CD4-positive, alpha-beta T cell treated with Interferon gamma for 1 hour (primary cell): ENCODE results near the gene SLC48A1.

Source experiments
- DNase-seq: peaks from one replicate; pipeline ENCODE4 v3.0.0-alpha.2; 2020

Gene SLC48A1

DNA sequence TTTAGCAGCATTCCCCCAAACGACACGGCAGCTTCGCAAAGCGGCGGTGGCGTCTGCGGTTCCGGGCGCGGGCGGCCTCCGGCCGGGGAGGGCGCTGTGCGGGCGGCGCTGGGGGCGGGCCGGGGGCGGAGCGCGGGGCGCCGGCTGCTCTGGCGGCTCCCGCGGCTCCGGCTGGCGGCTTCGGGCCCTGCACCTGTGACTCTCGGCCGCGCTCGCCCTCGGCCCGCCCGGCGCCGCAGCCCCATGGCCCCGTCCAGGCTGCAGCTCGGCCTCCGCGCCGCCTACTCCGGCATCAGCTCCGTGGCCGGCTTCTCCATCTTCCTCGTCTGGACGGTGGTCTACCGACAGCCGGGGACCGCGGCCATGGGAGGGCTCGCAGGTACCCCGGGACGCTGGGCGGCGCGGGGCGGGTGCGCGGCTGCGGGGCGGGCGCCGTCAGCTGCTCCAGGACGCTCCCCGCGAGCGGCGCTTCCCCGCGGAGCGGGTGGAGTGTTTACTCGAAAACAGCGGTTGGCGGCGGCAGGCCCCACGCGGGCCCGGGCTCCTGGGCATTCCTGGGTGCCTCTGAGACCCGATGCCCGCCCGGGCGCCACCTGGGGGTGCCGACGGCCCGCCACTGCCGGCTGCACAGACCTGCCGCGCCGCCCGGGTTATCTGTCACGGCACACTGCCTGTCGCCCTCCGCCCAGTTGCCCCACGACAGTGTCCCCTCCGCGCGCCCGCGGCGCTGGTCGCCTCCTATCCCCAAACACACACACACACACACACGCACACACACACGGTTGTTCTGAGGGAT is at the start of gene SLC48A1:
Gene SLC48A1, plus strand, starts transcription at position 177 of the 796 bp plus-strand sequence. Its CDS starts 67 bp downstream, at position 244.
- peak; percentile 75 for DNase-seq

DNA sequence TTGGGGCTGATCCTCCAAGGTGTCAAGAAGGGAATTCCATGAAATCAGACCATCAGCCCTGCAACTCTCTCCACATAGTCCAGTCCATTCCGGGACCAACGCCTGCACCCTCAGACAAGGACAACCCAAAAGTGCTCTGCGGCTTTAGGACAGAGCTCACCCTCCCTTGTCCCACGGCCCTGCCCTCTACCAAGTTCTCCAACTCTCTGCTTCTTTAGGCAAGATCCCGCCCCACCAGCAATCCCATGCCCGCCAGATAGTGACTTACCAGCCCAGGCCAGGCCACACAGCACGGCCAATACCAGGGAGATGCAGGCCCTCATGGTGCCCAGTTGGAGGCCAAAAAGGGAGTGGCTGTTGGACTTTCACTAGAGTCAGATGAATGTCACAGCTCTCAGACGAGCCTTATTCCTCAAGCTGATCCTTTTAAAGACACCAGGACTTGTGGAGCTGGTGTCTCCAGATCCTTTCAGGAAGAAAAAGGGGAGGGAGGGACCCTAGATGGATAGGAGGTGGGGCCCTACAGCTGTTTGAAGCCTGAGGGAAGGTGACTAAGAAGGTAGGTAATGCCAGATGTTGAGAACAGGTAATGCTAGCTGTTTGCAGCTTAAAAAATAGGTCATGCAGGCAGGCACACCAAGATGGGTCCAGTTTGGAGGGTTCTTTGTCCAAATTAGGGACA is 47.8 kb upstream of the SLC48A1 start, which contains the start of gene ENDOU:
Gene ENDOU, minus strand, starts transcription at position 400 of the 682 bp plus-strand sequence. Its CDS starts 77 bp downstream, at position 323.
- DNase-seq = no peak

DNA sequence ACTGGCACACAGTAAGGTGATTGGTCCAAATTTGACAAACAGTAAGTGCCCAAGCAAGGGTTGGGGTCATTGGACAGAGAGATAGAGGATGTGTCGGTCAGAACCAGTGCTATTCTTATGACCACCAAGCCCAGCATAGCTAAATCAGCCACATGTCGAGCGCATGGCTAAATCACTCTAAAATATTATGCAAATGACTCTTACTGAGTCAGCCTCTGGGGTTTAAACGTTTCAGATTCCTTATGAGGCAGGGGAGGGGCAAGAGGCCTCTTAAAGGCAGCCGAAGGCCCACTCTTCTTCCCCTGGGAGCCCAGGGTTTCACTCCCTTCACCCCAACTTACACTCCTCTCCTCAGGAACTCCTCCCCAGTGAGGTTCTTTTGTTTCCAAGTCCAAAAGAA is 47.1 kb upstream of the SLC48A1 start:
- no peak for DNase-seq

DNA sequence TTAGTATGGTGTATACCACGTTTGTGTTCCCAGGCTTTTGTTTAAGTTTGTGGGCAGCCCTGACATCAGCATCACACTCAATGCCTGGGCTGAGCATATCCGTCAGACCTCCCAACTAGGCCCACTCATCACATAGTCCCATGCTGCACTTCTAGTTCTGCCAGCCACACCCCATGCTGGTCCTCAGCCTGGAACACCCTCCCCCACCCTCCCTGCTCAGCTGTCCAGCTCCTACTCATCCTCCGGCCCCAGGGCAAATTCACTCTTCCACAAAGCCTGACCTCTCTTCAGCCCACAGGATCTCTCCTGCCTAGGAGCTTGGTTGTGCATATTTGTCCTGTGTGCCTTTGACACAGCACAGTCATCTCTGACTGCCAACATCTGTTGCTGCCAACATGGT is 43.8 kb upstream of the SLC48A1 start:
- no peak for DNase-seq

DNA sequence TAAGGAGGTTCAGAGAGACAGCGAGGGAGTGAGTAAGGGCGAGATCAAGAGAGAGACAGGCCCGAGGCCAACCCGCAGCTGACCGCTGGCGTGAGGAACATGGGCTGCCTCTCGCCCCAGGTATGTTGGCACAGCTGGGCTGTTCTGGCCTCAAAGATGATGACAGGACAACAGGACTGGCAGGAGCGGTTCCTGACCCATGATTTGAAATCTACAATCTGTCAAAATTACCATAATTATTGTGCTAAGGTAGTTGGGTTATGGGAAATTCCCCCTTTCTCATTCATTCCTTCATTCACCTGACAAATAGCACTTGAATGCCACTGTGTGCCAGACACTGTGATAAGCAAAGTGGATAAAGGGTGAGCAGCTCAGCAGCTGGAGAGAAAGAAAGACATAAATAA is 42.7 kb upstream of the SLC48A1 start:
- DNase-seq = no peak

DNA sequence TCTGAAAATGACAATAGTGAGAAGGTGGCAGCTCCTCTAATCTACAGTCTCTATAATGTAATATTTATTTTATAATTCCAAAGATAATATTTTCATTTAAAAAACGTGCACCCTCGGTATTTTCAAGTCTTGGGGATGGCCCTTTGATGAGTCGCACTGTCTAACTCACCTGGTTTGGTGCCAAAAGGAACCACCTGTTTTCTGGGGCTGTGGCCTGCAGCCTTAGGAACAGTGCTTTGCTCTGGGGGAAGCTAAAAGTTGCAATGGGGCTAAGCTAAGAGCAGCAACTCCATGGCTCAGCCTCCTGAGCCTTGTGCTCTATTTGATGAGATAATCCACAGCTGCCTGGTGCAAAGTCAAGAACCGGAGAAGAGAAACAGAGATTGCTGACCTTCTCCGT is 41.3 kb upstream of the SLC48A1 start:
- no peak for DNase-seq

DNA sequence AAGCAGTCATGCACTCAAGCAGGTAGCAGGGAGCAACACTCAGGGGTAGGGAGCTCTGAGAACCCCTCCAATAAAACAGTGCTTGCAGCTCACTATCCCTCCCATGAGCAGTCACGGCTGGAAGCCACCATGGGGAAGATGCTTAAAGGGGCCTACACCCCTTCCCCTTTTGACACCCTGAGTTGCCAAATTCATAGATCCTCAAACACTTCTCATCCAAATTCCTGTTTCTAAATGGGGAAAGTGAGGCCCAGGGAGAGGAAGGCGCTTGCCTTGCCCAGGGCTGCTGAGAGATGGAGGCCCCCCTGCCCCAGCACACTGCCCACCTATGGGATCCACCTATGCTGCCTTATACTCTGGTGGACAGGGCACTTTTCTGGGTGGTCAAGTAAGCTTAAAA is 40.5 kb upstream of the SLC48A1 start:
- no peak for DNase-seq

DNA sequence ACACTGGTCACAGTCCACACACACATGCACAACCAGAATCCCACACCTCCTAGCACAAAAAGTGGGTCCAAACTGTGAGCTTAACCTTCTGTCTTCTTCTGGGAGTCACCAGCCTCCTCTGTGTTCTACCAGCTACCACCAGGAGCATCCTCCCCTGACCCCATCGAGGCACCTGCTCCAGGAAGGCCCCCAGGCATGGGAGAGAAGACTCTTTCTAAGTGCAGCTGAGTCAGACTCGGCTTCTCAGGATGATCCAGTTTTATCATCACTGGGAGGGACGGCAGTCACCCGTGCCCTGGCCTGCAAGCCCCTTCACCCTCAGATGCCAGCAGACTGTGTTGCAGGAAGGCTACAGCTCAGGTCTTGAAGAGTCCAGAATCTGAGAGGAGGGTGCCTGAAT is 39.9 kb upstream of the SLC48A1 start:
- no peak for DNase-seq

DNA sequence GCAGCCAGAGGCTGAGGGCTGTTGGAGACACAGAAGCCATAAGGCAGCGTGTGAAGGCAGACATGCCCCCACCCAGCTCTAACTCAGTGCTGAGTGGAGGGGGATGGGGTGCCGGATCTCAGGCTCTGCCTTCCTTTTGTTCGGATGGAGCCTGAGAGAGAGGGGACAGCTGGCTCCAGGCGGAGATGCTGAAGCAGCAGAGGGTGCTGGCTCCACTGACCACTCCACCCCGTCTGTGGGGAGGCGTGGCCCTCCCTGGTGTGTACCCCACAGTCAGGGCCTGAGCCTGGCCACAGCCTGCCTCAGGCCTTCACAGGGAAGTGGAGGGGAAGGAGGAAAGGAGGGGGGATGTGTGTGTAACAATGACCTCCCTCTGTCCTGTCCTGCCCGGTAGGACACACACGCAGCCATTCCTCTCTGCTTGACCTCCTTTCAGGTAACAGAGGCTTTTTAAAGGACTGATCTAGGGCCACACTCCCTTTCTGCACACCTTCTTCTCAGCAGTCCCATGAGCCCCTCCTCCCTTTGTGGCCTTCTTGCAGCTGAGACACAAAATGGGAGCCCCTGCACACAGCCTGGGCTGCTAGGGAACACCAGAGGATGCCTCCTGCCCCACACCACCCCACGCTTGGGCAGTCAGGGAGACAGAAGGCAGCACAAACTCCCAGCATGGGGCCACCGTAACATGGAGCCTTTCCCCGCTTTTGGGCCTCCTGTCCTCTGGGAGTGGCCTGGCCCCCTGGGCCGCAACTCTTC is 38.1 kb upstream of the SLC48A1 start:
- DNase-seq = no peak

DNA sequence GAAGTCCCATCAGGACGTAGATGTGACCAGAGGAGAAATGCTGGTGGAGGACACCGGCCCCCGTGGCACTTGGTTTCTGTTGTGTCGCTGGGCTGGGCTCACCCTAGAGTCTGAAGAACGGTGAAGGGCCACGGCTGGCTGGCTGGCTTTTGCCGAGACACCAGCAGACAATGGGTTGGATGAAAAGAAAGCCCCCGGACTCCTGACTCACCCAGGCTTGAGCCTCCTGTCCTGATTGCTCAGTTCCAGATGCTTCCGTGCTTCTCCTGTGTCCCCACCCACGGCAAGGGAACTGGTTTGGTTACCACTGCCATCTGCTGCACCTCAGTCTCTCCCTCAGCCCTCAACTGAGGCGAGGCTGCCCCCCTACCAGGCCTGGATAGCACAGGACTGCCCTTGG is 37.4 kb upstream of the SLC48A1 start:
- no peak for DNase-seq

DNA sequence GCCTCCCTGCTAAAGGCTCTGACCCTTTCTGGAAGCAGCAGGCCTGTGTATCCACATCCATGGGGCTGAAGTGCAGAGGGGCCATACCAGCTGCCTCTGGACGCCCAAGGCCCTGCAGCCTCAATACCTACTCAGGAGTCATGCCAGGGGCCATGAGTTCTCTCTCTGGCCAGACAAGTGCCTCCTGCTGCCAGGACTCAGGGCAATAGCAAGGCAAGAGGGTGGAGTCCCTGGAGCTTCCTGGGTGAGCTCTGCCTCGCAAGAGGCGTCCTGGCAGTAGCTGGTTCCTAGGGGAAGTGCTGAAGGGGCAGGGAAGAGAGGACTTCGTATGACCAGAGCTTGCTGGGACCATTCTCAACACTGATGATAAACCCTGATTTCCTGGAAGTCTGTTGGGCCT is 36.8 kb upstream of the SLC48A1 start:
- DNase-seq = no peak

DNA sequence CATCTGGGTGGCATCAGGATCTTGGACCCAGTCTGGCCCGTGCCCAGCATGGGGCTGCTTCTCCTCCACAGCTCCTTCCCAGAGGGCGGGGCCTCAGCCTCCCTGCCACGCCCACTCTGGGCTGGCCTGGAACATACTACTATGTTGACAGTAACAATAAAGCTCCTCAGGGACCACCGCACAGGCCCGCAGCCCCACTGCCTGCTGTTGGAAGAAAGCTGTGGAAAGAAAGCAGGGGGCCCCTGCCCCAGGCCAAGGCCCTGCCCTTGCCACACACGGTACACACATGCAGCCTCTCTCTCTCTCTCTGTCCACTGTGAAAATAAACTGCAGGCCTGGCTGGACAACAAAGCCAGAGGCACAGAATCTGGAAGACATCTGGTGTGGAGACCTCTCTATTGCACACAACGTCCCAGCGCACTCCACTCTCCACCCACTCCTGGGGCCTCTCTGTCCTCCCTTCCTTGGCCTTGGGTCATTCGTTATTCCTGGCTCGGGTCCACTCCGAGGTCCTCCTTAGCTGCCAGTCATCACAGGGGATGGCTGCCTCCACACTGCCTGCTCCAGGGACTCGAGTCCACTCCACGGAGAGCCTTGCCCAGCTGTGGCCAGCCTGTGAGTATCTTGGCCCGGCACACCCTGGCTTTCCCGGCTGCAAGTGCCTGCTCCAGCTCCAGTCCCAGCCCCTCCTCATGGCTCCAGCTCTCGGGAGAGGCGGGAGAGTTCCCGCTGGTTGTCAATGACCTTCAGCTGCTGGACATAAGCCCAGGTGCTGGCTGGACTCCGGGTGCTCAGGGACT is 36.0 kb upstream of the SLC48A1 start:
- DNase-seq = no peak

DNA sequence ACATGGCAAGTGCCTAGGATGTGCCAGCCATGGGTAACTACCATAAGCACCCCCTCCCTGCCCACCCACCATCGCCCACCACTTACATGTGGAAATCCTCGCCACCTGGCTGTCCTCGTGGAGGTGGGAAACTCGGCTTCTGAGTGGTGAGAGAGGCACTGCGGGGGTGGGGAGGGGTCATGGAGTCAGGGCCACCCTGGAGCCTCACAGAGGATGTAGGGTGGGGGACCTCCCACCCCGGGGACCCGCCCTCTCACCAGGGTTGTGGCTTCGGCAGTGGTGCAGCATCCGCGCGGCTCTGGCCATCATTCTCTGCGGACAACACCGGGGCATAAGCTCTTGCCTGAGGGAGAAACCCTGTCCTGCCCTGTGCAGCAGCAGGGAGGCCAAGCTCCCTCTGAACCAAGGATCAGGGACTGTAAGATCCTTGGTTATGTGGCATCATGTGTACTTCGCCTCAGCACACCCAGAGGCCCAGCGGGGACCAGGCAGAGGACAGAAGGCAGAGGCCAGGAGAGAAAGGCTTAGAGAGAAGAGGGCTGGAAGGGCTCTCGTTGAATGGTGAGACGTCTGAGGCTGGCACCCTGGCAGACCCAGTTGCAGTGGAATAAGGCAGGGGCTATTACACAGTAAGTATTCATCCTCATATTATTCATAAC is 35.0 kb upstream of the SLC48A1 start:
- no peak for DNase-seq

DNA sequence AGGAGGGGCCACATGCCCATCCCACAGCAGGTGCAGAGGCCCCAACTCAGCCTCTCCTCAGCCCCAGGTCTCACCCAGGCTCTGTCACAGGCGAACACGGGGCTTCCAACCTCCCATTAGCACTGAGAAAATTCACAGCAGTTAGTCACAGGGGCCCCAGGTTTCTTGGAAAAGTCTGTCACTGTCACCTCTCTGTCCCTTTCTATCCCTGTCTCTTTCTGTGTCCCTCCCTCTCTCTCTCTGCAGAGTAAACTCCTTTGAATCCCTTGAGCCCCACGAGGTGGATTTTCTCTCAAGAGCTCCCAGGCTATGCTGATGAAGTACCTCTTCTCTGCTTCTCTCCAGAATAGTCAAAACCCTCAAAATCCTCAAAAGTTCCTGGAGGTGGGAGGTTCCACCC is 33.7 kb upstream of the SLC48A1 start:
- no peak for DNase-seq

DNA sequence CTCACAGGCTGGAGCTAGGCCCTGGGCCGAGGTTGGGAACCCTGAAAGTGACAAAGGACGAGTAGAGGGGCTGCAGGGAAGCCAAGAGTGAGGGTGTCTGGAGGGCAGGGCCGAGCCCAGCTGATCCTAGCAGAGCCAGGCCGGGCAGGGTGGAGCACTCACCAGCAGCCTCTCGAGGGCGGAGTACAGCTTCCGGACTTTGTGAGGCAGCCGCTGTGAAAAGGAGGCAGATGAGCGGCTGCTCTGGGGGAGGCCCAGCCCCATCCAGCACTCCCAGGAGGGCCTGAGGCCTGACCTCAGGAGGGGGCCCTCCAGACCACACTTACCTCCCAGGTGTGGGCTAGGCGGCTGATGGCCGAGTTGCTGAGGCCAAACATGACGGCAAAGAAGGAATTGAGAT is 33.1 kb upstream of the SLC48A1 start:
- DNase-seq = no peak

DNA sequence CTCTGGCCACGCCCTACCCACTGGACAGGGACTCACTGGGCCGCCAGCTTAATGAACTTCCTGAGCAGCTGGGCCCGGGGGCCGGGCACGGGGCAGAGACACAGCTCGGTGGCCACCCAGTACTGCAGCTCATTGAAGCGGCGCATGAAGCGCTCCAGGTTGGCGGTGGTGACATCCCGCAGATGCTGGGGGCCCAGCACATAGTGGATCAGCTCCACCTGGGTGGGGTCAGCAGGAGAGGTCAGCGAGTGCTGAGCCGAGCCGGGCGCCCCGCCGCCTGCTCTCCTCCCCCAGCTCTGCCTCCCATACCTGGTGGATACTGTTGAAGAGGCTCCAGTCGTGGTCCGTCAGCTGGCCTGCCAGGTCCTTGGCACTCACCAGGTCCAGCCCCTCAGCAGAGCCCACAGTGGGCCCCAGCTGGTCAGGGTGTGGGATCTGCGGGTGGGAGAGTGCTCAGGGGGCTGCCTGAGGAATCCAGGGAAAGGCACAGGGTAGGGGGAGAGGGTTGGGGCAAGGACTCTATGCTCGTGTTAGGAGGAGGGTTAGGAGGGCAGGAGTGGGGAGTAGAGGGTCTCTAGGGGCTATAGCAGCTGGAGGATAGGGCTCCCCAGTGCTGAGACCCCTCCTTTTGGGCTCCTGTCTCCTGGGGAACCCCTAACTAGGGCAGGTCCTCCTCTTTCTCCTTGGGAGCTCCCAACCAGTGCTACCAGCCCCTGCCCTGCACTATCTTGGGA is 32.3 kb upstream of the SLC48A1 start:
- DNase-seq = peak; percentile 22

DNA sequence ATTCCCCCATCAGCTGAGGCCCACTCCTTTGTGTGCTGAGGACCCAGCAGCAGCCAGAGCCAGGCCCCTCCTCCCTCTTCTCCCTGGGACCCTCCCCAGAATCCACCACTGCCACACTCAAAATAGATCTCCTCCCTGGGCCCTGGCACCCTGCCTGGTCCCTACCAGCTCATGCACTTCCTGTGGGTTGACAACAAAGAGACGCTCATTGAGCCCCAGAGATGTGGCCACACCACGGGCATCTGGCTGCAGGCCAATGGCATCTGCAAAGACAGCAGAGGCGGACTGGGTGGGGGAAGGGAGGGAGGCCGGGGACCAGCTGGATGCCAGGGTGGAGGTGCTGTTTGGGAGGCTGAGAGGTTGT is 31.7 kb upstream of the SLC48A1 start:
- DNase-seq = peak; percentile 70

DNA sequence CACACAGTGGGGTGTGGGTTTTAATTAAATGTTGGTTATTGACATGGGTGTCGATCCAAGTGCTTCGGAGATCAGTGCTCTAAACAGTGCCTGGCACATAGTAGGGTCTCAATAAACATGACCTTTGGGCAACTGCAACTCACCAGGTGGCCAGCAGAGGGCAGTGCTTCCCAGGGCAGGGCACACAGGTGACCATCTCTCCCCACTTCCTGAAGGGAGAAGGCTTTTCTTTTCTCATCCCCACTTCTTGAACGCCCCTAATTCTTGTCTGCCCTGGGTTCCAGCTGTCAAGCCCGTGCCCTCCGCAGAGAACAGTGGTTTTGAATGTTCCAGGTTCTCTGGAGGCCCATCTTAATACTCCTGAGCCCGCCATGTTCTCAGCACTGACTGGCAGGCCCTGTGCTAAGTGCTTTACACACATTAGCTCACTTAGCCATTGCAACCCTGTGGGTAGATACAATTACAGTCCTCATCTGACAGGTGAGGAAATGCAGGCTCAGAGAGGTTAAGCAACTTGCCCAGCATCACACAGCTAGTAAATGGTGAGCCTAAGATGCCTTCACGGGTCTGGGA is 30.7 kb upstream of the SLC48A1 start:
- DNase-seq = peak; percentile 61

DNA sequence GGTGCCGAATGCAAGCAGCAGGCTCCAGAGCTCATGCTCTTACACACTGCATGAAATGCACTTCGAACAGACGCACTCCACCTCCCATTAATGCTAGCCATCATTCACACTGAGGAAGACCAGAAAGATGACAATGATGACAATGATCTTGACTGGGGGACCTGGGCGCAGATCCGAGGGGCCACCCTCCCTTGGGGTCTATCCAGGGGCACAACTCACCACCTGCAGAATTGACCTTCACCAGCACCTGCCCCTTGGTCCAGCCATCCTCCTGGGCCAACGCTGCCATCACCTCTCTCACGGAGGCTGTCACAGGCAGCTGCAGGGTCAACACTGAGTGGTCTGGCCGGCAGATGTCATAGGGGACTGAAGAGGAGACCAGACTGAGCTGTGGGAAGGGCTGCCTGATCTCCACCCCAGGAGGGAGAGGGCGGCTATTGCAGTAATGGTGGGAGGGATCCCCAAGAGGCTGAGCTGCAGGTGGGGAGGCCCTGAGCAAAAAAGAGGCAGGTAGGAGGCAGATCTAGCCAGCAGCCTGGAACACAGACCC is 29.7 kb upstream of the SLC48A1 start:
- no peak for DNase-seq

DNA sequence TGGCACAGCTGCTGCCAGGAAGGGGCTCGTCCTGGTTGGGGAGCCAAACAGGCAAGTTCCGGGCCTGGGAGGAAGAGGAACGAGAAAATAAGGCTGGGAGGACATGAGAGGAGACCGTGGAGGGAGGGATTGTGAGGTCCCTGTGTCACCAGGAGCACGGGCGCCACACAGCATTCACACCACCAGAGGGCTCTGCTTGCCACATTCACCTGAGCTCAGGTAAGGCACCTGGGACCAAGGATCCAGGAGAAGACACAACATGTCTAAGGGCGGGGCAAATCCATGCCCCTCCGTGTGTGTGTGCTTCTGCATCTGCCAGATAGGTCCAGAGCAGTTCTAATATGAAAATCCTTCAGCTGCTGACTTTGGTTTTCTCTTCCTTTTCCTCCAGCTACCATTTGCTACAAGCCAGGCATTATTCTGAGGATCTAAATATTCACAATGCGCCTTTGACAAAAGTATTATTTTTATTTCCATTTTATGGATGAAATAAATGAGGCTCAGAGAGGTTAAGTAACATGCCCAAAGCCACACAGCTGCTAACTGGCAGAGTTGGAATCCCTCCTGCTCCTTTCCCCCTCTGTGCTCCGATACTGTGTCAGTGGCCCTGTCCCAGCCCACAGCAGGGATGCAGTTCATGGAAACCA is 28.9 kb upstream of the SLC48A1 start:
- peak; percentile 58 for DNase-seq
